HG02571 (cell line): ENCODE results near the gene FABP6.
"Not testable (repeated sequence)": the region's sequence is repeated elsewhere in the genome, so short reads cannot be mapped to it uniquely, and the experiment has no call there.

Source experiments
- ATAC-seq: cut with Tn5 transposase; IDR thresholded peaks from one replicate; pipeline ENCODE4 v1.9.1; 2021; ENCODE audit warnings: mild to moderate bottlenecking, moderate library complexity; ENCODE audit not compliant: unreplicated experiment

The FABP6 gene

GRCh38 chr5:160219356-160219755 is 9.9 kb upstream of the FABP6 start:
- ATAC-seq: no peak

- ATAC-seq: peak; percentile 90
These were observed 8.2 kb upstream of the FABP6 start for GRCh38 chr5:160221082-160221481.

- no peak for ATAC-seq
These were observed 2.3 kb upstream of the FABP6 start for GRCh38 chr5:160227012-160227411.

- ATAC-seq: peak; percentile 42
These were observed 1.6 kb downstream of the FABP6 start for GRCh38 chr5:160230686-160231527.

- ATAC-seq: no peak
These were observed 2.6 kb downstream of the FABP6 start for GRCh38 chr5:160231783-160232342.

GRCh38 chr5:160233215-160233614 is 3.9 kb downstream of the FABP6 start:
- ATAC-seq: no peak

- ATAC-seq: no peak
These were observed 6.4 kb downstream of the FABP6 start for GRCh38 chr5:160235731-160236130.

- ATAC-seq: no peak
These were observed 8.3 kb downstream of the FABP6 start for GRCh38 chr5:160237571-160238093.

- ATAC-seq: no peak
These were observed 11.0 kb downstream of the FABP6 start for GRCh38 chr5:160240350-160240749.

GRCh38 chr5:160242145-160242544 is 12.8 kb downstream of the FABP6 start:
- ATAC-seq: no peak

- ATAC-seq: no peak
These were observed 16.3 kb downstream of the FABP6 start for GRCh38 chr5:160245506-160246086.

- ATAC-seq: not testable (repeated sequence)
These were observed 20.3 kb downstream of the FABP6 start for GRCh38 chr5:160249570-160249969.

- ATAC-seq: no peak
These were observed 20.9 kb downstream of the FABP6 start for GRCh38 chr5:160250226-160250625.

GRCh38 chr5:160250826-160251225 is 21.5 kb downstream of the FABP6 start:
- ATAC-seq: no peak

- no peak for ATAC-seq
These were observed 22.3 kb downstream of the FABP6 start for GRCh38 chr5:160251406-160252155.

GRCh38 chr5:160252916-160253315 is 23.6 kb downstream of the FABP6 start:
- ATAC-seq: no peak

GRCh38 chr5:160253441-160253840 is 24.1 kb downstream of the FABP6 start:
- ATAC-seq: no peak

- no peak for ATAC-seq
These were observed 25.4 kb downstream of the FABP6 start for GRCh38 chr5:160254706-160255105.

GRCh38 chr5:160259341-160259740 is 30.0 kb downstream of the FABP6 start:
- ATAC-seq: no peak

- no peak for ATAC-seq
These were observed 30.9 kb downstream of the FABP6 start for GRCh38 chr5:160260006-160260775.
